GM18526 (cell line): Measurements from ENCODE around the gene TNS3.

Source experiments
- POLR2A ChIP-seq: IDR thresholded peaks from 3 replicates; pipeline ENCODE4 v1.6.1; 2011; ENCODE audit not compliant: insufficient read length; ENCODE audit errors: extremely low read depth

TNS3 gene

GRCh38 chr7:47587351-47587750, 5.4 kb upstream of the TNS3 start:
- no peak for TF ChIP-seq POLR2A

DNA sequence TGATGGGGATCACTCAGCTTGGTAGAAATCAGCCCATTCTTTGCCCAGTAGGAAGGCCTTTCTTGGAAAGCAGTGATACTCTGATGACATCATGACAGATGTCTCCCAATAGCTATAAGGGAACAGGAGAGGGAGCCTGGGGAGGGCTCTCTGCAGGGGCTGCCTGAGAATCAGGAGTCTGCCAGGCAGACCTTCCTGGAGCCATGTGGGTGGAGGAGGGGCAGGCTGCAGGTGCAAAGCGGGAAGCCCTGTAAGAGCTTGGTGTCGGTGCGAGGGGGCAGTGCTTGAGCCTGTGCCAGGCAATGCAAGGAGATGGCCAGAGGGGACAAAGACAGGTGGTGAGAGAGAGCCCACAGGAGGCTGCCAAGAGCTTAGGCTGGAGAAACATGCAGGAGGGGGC, 5.0 kb upstream of the TNS3 start:
- TF ChIP-seq POLR2A, result no peak

- no peak for TF ChIP-seq POLR2A
These were observed 2.6 kb upstream of the TNS3 start for GRCh38 chr7:47584536-47584895.

DNA sequence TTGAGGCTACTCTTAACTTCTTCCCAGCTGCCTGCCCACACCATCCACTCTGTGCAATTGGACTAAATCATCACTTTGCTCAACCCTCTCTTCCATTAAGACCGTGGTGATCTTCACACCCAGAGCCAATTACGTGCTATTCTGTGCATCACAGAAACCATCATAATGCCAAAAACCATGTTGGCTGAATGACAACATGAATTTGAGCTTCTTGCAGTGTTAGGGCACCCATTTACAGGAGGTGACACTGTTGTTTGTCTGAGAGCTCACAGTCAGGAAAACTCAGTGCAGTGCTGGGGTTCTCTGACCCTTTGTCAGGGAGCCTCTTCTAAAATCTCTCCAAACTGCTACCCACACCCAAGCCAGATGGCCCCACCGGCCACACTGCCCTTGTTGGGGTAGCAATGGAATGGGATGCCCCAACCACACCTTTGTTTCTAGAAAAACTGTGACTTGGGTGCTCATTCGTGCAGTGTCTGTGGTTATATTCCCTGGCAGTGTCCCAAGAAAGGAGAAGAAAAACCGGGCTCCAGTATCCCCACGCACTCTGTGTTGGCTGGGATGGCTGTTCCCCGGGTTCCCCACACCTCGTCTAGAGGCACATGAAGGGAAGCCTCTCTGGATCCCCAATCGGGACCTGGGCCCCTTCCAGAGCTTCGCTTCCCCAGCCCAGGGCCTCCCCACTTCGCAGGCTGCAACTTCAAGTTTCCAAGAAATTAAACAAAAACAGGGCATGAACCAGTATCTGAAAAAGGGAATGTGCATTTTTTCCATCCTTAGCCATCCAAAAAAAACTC, 2.0 kb upstream of the TNS3 start:
- no peak for TF ChIP-seq POLR2A

DNA sequence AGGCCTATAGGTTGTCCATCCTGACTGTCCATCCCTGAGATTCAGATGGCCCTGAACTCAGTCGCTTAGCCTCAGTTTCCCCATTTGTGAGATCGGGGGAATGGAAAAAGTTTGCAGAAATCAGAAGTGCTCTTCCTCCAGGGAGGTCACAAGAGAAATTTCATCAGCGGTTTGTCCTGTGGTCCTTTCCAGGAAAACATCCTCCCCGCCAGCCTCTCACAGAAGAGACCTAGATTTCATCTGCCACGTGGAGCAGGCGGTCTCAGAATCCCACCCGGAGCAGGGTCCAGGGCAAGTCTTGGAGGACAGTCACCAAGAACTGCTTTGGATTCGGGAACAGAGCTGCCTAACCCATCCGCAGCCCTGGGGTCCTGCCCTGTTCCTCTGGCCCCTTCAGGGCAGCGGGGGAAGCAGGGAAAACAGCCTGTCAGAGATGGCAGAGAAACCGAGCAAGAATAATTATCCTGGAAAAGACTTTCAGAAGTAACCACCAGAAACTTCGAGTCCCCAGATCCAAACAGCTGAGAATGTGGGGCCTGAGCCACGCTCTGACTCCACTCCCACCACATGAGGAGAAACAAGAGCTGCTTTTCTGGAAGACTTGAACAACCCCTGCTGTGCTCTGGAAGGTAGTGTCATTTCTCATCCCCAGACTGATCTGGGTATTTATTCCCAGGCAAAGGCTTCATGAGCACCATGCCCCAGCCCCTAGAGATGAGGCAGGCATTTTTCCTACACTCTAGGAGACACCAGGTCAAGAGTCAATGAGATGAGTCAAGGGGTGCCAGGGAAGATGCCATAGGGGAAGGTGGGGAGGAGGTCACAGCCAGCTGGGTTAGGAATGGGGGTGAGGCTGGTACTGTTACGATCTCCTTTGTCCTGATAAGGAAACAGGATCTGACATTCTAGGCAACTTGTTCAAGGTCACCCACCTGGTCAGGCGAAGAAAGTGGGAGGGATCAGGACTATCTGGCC, 1.1 kb upstream of the TNS3 start:
- no peak for TF ChIP-seq POLR2A

- no peak for TF ChIP-seq POLR2A
These were observed 490 bp downstream of the TNS3 start for GRCh38 chr7:47581438-47581803.

GRCh38 chr7:47580811-47581331, 1.0 kb downstream of the TNS3 start:
- no peak for TF ChIP-seq POLR2A

GRCh38 chr7:47580175-47580706, 1.7 kb downstream of the TNS3 start:
- no peak for TF ChIP-seq POLR2A

DNA sequence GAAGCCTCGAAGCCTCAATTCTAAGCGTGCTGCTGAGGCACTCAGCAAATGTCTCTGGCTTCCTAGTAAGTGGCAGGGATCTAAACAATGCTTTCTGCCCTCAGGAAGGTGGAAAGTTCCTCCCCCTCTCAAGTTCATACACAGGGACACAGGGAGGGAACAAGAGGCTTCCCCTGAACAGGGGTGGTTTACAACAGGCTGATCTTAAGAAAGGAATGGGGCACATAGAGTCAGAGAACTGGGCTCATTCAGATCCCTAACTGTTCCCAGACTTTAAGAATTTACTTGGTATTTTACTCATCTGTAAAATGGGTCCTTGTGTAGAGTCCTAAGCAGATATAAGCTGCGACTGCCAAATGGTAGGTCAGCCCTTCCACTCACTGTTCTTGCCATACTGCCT, 2.5 kb downstream of the TNS3 start:
- no peak for TF ChIP-seq POLR2A

GRCh38 chr7:47578579-47579270, 3.2 kb downstream of the TNS3 start:
- no peak for TF ChIP-seq POLR2A

DNA sequence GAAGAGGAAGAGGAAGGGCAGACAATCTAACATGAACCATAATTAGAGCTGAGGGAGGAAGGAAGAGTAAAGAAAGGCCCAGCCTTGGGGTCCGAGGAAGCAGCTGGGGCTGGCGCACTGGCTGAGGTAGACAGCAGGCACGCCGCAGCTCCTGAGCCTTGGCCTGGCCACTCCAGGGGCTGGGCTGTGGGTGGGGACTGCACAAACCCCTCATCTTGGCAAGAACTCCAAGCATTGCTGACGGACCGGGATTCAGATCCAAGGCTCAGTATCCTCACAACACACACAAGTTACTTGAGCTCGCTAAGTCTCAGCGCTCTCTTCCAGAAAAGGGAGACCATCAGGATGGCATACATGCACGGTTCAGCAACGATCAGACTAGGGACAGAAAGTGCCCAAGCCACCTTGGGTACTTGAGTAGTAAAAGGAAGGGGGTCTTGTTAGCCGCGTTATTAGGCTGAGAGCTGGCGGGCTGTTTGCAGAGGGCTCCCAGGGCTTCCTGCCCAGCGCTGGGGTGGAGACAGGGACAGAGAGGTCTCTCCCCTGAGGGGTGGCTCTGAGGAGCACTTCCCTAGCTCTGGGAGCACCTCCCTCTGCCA, 4.5 kb downstream of the TNS3 start:
- no peak for TF ChIP-seq POLR2A

DNA sequence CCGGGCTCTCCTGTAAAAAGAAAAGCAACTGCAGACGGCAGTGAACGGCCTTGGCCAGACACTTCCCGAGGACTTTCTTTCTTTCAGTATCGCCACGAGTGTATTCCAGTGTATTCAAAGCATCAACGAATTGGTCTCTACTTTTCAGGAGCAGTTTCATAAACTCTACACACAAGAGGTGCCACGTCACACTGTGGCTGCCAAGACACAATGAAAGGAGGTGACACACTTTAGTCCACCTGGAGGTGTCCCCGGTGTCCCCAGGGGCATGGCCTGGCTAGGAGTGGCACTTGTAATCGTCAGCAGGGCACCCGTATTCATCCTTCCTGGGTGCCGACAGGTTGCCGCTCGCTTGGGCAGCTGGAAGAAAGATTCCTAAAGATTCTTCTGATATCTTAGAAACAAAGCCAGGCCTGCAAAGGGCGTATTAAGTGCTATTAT, 5.0 kb downstream of the TNS3 start:
- no peak for TF ChIP-seq POLR2A

DNA sequence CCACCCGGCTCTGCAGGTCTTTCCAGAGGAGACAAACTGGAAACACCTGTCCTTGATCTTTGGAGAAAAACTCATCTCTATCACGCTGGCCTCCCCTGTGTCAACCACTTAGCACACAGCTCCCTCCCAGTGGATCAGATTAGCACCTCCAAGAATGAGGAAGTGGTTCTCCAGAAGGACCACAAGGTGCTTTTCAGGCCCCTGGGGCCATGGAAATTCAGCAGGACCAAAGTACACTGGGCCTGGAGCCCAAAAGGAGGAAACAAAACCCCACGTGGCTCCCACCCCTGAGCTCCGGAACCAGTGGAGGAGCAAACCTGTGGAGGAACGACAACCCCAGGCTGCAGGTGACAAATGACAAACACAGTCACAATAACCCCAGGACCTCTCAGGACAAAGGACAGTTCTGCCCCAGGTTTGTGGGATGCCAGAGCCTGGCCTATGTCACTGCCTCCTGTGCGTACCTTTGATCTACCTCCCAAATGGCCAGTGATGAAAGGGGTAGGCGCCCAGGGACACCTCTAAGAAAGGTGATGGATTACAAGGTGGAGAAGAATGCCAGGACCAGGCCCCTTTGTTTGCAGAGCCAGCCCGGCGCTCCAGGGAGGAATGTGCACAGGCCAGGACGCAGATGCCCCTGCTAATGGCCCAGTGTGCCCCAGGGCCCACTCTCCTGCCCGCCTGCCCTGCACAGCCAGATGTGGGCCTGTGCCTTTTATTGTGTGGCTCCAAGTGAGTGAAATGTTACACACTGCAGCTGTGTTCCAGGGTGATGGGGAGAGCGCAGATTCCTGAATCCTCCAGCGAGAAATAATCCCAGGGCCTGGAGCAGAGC, 5.7 kb downstream of the TNS3 start:
- no peak for TF ChIP-seq POLR2A
